Activated CD8-positive, alpha-beta memory T cell treated with anti-CD3 and anti-CD28 coated beads, Interleukin-2, amount 50 U/mL, for 48 hours (primary cell): ENCODE data around the gene NFATC1.

ENCODE experiments used
- DNase-seq: peaks from one replicate; pipeline ENCODE4 v3.0.0-alpha.2; 2020

The NFATC1 gene

DNA sequence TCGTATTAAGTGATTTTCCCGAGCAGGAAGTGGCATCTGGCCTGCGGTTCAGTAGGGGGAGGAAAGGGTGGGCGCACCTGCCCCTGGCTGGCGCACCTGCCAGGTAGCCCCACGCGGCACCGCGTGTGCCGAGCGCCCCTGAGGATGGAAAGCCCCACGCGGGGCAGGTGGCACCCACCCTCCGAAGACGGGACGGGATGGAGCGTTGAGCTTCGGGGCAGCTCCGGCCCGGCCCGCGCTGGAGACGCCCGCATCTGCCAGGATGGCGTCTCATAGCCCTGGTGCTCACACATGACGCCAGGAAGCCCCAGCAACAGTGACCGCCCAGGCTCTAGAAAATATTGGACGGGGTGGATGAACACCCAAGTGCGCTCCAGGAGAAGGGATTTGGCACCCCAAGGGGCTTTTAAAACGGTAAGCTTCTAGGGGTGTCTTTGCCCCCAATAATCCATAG is 2.5 kb upstream of the NFATC1 start:
- DNase-seq = peak; percentile 65

DNA sequence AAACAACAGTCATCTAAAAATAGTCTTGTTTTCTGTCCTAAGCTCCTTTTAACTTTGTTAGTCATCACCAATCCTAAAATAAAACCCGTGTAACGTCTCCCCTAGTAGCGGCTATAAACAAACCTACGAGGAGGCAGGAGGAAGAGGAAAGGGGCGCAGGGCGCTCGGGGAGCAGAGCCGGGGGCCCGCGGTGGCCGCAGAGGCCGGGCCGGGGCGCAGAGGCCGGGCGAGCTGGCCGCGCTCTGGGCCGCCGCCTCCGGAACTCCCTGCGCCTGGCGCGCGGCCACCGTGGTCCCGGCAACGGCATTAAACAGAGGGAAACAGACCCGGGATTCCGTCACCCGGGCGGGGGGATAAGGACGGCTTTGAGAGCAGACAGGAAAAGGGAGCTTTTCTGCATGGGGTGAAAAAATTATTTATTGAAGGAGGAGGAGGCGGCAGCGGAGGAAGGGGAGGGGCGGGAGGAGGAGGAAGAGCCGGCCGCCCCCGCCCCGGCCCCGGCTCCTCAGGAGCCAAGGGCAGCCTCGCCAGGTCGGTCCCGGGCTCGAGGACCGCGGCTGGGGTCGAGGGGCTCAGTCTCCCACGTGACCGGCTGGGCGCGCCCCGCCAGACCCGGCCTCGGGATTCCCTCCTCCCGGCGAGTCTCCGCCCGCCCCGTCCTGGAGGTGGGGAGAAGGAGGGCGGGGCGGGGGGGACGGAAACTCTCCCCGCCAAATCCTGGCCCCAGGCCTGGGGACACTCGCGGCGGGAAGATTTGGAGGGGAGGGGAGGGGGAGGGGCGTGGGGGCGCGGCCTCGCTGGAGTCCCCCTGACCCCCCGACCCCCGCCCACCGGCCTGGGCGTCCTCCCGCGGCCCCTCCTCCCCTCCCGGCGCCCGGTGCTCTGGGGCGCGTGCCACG is 1.8 kb upstream of the NFATC1 start:
- peak; percentile 74 for DNase-seq

DNA sequence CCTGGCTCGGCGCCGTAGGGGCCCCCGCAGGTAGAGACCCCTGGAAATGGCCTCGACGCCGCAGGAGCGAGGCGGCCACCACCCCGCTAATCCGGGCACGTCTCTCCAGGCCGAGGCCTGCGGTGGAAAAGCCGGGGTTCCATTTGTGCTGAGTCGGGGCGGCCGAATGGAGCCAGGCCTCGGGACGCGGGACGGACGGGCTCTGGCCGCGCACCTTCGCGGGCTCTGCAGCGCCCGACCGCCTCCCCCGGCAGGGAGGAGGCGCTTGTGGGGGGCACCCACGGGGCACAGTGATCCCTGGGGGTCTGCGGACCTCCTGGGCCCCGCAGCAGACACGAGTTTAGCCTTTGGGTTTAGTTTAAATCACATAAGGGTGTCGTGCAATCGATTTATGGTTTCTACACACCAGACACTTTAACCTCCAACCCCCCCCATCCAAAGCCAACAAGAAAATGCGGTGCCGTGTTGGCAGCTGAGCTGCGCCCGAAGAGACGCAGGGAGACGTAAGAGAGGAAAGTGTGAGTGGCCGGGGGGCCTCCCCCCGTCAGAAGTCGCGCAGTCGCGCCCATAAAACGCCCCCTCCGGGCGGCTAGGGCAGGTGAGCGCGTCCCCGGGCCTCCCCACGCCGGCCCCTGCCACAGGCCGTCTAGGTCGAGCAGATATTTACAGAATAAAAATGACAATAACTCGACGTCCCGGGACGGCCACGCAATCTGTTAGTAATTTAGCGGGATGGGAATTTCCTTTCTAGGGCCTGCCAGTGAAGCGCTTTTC is 1.0 kb upstream of the NFATC1 start:
- peak; percentile 86 for DNase-seq

DNA sequence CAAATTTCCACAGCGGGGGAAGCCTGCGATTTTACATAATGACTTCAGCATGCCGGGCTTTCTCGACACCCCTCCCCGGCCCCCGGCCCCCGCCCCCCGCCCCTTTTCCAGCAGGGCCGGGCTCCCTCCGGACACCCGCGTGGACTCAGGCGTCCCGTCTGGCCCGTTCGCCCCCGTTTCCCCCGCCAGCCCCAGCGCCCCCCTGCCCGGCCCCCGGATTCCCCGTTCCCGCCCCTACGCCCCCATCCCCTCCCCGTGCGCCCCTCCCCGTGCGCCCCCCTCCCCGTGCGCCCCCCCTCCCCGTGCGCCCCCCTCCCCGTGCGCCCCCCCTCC is 456 bp upstream of the NFATC1 start:
- DNase-seq = no peak

DNA sequence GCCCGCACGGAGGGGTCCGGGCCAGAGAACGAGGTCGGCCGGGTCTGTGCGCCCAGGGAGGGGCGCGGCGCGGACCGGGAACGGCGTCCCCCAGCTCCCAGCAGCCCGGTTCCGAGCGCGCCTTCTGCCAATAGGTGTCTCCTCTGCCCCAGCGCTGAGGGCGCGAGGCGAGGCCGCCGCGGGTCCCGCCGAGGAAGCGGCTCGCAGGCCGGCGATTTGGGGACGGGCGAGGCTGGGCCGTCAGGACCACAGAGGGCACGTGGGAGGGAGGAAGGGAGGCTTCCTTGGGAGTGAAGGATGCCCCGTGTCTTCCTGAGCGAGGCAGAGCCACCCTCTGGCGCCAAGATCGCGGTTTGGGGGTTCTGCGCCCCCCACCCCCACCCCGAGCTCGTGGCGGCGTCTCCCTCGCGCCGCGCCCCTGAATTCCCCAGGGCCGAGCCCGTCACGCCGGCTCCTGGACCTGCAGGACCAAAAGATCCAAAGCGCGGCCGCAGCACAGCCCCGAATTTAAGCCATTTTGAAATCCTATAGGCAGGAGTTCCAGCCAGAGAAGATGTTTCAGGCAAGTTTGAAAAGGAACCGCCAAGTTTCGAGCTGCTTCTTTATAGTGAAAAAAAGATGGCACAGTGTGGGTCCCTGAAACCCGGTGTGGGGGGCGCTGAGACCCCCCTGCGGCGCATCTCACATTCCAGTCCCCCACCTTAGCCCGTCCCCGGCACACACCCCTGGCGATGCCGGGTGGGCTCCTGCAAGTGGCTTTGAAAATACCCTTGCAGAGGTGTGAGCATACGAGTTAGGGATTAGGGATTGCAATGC is 909 bp downstream of the NFATC1 start:
- DNase-seq = peak; percentile 80

DNA sequence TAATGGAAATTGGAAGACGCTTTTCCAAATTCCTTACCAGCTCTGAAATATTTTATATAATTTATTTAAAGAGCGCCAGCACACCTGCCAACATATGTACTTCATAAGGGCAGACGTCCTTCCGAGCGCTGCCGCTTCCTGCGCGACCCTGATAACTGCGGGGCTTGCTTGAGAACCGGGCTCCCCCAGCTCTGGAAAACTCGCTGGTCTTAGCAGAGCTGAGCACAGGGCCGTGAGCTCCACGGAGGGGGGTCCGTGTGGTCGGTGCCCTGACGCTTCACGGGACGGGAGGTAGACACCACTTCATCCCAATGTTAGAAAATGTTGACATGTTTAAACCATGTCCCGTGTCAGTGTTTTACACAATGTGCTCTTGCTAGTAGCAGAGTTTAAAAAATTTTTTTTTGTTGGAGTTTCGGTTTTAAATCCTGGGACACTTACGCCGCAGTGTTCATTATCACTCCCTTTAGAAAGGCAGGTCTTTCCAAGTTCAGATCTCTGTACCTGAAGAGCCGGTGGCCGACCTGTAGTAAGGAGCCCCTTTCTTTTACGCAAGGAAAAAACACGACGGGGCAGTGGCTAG is 1.6 kb downstream of the NFATC1 start:
- no peak for DNase-seq

DNA sequence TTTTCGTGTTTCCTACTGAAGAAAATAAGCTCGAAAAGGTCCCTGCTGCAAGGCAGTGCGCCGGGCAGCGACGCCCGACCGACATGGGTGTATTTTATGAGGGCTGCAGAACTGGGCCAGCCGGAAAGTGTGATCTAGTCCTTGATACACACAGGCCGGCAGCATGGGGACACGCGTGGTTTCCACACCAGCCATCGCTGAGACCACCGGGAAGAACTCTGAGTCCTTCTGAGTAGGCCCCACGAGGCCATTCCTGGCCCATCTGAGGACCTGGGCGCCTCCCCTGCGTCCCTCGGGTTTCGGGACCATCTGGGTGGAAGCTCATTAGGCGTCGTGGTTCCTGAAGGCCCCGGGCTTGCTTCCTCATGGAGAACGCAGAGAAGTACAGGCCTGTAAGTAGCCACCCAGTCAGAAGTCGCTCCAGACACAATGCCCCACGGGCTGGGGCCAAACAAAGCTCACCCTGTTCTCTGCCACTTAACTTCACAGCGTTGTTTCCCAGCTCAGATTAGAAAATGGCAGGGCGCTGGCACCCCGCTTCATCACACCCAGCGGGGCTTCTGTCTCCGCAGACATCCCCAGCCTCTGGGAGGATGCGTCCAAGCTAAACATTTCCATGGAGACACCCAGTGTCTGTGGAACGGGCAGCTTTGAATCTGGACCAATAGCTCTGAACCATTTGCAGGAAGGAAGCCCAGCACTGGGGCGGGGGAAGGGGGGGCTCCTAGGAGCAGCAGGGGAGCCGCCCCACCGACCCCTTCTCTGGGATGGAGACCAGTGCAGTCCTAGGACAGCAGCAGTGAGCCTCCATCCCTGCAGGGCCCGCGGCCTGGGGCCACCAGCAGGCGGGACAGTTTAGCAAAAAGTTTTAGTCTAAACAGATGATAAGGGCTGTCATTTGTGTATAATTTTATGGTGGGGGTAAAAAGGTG is 2.4 kb downstream of the NFATC1 start:
- no peak for DNase-seq

DNA sequence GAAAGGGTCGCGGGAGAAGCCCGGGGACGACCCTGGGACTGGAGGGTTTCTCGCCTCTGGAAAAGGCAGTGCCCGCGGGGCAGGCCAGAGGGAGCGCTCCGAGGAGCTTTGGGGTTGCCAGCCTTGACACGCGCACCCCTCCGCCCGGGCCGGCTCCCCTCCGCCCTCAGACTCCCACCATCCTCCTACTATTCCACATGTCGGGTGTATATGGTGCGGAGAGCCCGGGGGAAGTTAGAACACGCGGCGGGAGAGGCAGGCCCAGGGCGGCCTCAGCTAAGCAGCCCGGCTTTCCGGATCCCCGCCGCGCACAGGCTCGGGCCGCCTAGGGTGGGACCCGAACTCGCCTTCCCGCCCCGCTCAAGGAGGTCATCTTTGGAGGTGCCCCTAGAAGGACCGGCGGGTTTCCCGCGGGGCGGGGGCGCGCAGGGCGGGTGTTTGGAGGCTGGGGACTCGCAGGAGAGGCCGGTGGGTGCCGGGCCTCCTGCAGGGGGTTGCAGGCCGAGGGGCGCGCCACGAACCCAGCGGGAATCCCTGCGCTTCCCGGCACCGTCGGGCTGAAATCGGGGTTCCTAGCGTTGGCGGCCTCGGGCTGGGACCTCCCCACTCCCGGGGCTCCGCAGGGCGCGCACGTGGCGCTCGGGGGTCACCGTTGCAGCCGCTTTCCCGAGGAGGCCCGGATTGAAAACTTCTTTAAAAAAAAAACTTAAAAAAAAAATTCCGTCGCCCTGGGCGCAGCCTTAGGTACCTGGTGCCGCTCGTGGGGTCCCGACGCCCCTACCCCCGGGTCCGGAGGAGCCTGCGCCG is 3.7 kb downstream of the NFATC1 start:
- peak; percentile 77 for DNase-seq

DNA sequence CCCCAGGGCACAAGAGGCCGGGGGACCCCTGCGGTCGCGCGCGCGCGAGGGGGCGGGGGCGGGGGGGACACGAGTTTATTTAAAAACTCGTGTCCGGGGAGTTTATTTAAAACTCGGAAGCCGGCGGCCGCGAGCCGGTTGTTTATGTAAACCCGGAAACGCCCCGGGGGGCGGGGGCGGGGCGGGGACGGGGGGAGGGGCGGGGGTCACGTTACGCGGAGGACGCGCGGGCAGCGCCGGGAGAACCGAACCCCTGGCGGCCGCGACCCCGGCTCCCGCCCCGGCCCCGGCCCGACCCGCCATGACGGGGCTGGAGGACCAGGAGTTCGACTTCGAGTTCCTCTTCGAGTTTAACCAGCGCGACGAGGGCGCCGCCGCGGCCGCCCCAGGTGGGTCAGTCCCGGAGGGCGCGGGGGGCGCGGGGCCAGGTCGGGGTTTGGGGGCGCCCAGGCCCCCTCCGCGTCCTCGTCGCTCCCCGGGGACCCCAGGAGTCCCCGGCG is 4.4 kb downstream of the NFATC1 start:
- DNase-seq = peak; percentile 85

DNA sequence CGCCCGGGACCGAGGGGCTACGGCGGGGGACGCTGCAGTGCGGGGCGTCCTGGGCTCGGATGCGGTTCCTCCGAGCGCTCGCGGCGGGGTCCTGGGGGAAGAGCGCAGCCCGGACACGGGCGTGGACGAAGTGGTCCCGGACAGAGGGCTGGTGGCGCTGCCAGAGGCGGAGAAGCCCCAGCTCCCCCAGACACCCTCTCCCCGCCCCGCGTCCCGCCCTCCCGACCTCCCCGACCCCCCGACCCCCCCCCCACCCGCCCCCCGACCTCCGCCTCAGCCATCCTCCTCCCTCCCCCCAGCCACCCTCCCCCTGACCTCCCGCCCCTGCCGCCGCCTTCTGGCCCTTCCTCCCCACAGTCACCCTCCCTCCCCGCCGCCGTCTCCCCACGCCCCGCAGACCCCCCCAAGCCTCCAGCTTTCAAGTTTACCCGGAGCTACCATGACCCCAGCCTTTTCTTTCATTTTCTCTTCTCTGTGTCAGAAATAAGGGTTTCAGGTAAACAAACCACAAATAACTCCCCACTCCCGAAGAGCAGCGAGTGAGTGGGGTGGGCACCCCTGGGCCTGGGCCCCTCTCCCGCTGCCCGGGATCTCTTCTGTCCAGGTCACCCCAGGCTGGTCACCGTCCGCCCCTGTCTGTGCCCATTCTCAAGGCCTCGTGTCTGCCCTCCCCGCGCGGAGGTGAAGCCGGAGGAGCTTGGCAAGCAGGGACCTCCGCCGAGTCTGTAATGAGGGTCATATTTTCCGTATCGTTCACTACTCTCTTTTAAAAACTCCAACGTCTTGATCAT is 5.1 kb downstream of the NFATC1 start:
- DNase-seq = peak; percentile 75

DNA sequence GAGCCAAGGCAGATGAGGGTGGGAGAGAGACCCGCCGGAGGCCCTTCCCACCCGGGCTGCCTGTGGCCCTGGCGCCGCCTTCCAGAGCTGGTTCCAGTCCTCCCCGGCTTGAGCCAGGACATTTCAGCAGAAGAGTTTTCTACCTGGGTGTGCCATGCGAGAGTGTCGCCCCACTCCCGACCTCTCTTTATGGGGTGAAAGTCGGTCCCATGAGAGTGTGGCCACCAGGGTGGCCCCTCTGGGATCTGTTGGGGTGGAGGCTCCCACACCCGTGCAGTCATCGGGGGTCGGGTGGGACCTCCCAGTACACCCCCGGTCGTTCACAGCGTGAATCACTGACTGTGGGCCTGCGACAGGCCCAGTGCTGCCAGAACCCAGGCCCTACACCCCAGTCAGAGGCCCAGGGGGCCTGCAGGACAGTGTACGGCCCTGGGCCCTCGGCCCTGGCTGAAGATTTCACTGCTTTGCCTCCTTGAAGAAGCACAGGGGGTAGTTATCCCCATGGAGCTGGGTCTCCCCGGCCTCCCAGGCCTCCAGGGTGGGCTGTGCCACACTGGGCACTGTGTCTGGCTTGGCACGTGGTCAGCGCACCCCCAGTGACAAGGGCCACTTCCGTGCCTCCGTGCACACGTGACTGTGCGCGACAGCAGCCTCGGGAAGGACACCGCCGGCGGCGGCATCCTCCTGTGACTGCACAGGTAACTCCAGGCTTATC is 5.9 kb downstream of the NFATC1 start:
- DNase-seq = no peak

DNA sequence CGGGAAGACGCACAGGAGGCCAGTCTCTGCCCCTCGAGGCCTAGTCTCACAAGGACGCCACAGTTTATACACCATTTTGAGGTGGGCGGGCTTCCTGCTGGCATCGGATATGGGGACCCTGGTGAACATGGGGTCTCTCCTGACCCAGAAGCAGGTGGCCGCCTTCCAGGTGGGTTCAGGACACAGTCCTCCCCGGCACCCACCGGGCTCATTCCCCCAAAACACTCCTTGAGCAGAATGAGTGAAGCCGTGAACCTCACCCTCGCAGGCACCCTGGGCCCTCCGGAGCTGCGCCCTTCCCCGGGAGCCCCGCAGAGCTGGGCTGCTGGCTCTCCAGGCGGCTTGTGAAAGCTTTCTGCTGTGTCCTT is 6.5 kb downstream of the NFATC1 start:
- no peak for DNase-seq

DNA sequence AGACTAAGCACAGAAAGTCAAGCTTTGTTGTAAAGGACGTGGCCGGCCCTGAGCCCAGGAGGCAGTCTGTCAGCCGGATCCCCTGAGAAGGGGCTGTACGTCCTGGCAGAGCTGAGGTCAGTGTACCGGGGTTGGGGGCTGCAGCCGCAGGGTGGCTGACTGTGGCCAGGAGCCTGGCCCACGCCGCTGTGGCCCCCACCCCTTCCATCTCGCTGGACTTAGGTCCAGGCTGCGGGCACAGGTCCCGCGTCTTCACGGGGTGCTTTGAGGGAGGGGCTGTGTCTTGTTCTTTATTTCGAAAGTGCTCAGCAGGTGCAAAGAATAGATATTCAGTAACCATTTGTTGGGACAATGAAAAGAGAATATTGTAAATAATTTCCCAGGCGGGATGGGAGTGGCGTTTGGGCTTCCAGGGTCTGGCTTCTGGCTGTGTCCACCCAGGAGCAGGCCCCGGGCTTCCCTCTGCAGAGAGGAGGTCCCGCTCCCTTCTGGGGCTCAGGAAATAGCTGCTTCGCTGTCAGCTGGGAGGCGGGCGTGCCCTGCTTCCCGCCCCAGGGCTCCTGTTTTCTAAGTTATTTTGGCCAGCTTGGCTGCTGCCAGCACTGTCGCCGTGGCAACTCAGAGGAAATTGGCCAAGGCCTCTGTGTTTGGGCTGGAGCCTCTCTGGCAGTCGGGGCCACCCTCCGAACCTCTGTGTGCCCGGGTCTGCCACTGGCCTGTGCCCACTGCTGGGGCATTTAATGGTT is 7.4 kb downstream of the NFATC1 start:
- DNase-seq = no peak

DNA sequence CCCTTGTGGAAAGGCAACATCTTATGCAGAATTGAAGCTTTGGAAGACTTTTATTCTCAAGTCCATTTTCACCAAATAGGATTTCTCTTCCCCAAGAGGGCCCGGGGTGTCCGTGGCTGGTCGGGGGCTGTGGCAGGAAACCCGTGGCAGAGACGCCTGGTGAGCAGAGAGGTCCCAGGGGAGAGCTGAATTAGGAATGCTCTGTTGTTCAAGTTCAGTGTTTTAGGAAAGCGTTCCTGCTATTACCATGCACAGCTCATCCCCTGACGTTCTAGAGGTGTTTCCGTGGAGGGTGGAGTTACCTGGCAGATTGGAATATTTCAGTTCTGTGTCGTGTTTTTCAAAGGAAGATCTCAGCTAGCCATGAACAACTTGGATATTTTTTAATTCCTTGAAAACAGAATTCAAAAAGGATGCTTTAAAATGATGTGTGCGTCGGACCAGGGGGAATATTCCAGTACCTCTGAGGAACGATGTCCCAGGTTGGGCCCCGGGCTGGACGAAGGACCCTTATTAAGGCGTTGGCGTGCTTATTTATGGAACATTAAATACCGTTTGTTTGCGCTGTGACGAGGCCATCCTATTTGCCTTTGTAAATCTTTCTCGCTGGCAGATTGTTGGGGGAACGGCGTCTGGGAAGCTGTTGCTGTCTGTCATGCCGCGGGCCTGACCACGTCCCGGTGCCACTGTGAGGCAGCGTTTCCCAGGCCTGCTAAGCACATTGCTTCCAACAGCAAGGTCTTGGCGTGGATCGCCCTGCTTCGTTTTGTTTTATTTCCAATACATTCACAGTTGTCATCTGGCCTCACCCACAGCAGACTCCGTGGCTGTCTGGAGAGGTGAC is 8.2 kb downstream of the NFATC1 start:
- DNase-seq = no peak

DNA sequence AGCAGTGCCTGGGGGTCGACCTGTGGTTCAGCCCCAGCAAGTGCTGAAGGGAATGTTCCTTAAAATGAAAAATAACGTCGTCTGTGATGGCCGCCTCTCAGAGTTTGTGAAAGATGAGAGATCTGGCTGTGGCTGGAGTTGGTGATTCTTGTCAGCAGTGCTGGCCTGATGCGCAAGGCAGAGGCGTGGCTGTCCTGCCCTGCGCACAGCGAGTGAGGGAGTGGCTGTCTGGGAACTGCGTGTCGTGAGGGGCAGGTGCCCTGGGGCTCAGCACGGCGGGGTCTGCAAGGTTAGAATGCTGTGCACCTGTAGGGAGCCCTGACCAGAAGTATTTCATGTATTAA is 8.8 kb downstream of the NFATC1 start:
- DNase-seq = no peak

DNA sequence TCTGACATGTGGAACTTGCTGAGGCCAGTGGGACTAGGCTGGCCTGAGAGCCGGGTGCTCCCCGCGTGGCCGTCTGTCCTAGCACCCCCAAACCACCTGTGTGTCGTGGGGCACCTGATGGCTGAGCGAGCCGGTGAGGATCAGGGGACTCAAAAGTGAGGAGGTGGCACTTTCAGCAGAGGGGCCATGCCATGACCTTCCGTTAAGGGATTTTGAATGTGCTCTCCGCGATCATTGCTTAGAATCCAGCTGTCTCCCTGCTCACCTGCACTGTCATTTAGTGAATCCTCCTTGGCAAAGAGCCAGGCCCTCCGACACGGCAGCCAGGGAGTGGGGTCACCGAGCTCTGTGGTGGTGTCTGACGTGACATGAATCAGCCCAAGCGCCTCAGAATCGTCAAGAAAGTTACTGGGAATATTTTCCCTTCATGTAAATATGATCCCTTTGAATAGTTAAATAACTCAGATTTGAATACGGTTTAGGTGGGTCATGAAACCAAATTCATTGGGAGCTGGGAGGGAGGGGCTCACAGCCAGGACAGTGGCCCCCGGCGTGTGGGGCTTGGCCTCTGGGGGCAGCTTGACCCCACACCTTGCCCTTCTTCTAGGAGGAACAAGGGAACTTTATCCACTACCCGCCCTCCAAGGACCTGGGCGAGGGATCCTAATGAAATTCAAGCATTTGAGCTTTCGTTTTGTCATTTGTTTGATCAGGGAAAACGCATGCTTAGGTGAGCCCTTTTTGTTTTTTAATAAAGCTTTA is 9.5 kb downstream of the NFATC1 start:
- DNase-seq = peak; percentile 86
